Tibial artery (tissue), 4 donors: Measurements from ENCODE around the gene CPHXL2.

Source experiments
- DNase-seq, 2 donors: peaks; one replicate each; pipeline ENCODE4 v3.0.0-alpha.2; 2019
- H3K27ac ChIP-seq, 2 donors: fragments of 200-600 bp; sonication (generic) in 1 of 2; 1 replicate in 1 of 2; 2 replicates in 1 of 2; pipeline ENCODE4 v1.5.1; 2018 to 2019; ENCODE audit warnings: mild to moderate bottlenecking in 1 of 2
- H3K27me3 ChIP-seq, 2 donors: fragments of 200-600 bp; sonication (generic) in 1 of 2; one replicate each; pipeline versions ENCODE4 v1.5.1 to v1.6.0; 2016 to 2019
- H3K36me3 ChIP-seq, 3 donors: fragments of 200-600 bp; sonication (generic) in 2 of 3; one replicate each; pipeline ENCODE4 v1.5.1; 2016 to 2019; ENCODE audit warnings: mild to moderate bottlenecking in 2 of 3
- H3K4me1 ChIP-seq, 4 donors: fragments of 200-600 bp; sonication (generic) in 2 of 4; 1 replicate in 3 of 4; 2 replicates in 1 of 4; pipeline ENCODE4 v1.5.1; 2016 to 2019
- H3K4me3 ChIP-seq, 2 donors: fragments of 200-600 bp; sonication (generic) in 1 of 2; 1 replicate in 1 of 2; 2 replicates in 1 of 2; pipeline ENCODE4 v1.5.1; 2018 to 2019; ENCODE audit warnings: mild to moderate bottlenecking in 2 of 2
- H3K9me3 ChIP-seq, 3 donors: fragments of 200-600 bp; sonication (generic) in 1 of 3; one replicate each; pipeline ENCODE4 v1.5.1; 2016 to 2019
- intact Hi-C: fragments of 100-400 bp; cut with DNase I; formaldehyde crosslinking; loops from one replicate; pipeline ENCODE4 v1.15.0; 2023; ENCODE audit warnings: low total_unique reads
- TF ChIP-seq, protein P1 (sequence below), 2 experiments: fragments of 200-600 bp in 1 of 2; fragments of 450-650 bp in 1 of 2; IDR thresholded peaks; one replicate each; pipeline ENCODE4 v1.5.1; 2017 to 2019; ENCODE audit warnings: antibody characterized with exemption in 2 of 2, mild to moderate bottlenecking in 1 of 2, moderate library complexity in 1 of 2

The CPHXL2 gene

DNA sequence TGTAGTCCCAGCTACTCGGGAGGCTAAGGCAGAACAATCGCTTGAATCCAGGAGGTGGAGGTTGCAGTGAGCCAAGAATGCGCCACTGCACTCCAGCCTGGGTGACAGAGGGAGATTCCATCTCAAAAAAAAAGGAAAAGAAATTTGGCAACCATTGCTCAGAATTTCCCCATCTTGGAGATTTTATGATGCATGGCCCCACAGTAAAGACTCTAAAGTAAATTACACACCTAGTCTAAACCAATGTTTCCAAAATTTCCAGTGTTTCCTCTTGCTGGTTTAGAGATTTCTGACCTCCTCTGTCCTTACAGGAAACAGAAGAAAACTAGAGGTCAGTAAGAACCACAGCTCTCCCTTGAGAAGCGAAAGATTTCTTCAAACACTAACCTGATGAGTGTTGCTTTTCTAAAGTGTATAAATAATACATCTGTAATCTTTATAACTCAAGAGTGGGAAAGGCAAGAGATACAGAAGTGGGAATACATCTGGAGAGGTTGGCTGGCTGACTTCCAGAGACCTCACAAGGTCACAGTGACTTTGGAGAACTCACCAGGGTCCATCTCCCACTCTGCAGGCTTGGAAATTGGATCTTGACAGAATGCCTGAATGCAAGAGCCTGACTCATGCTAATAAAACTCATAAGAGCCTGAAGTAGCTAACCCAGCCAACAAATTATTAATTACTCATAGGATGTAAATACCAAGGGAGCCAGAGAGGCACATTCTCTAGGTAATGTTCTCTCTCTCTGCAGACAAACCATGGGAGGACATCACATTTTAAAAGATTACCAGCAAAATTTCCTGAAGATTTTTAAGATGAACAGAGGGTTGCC is 62.5 kb downstream of the CPHXL2 start:
- DNase-seq, result no peak
- TF ChIP-seq, protein P1, sequence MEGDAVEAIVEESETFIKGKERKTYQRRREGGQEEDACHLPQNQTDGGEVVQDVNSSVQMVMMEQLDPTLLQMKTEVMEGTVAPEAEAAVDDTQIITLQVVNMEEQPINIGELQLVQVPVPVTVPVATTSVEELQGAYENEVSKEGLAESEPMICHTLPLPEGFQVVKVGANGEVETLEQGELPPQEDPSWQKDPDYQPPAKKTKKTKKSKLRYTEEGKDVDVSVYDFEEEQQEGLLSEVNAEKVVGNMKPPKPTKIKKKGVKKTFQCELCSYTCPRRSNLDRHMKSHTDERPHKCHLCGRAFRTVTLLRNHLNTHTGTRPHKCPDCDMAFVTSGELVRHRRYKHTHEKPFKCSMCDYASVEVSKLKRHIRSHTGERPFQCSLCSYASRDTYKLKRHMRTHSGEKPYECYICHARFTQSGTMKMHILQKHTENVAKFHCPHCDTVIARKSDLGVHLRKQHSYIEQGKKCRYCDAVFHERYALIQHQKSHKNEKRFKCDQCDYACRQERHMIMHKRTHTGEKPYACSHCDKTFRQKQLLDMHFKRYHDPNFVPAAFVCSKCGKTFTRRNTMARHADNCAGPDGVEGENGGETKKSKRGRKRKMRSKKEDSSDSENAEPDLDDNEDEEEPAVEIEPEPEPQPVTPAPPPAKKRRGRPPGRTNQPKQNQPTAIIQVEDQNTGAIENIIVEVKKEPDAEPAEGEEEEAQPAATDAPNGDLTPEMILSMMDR (IDR thresholded peaks at IDR 0.05), result no peak
- Histone ChIP-seq H3K4me3 (no peak overlapping the region), H3K27me3 (no peaks in the 10 kb centered on the region), H3K36me3 (peaks cover 73 to 97% (median 74%) of the 10 kb centered on the region in 3 donors), H3K4me1 (no peaks in the 10 kb centered on the region), H3K9me3 (no peaks in the 10 kb centered on the region), H3K27ac (no peak overlapping the region)
- intact Hi-C loops, result no loop called here
